Activated CD8-positive, alpha-beta memory T cell treated with anti-CD3 and anti-CD28 coated beads for 1 hour (primary cell): ENCODE measurements around the gene SRM.
A peak's percentile ranks its signal among the peaks of the same experiment; 100 is the strongest.
"Not testable (repeated sequence)": the region's sequence is repeated elsewhere in the genome, so short reads cannot be mapped to it uniquely, and the experiment has no call there.

ENCODE experiments used
- DNase-seq, 2 donors: peaks; one replicate each; pipeline ENCODE4 v3.0.0-alpha.2; 2020; ENCODE audit warnings: low read depth in 1 of 2; ENCODE audit errors: extremely low read depth in 1 of 2

The SRM gene

DNA sequence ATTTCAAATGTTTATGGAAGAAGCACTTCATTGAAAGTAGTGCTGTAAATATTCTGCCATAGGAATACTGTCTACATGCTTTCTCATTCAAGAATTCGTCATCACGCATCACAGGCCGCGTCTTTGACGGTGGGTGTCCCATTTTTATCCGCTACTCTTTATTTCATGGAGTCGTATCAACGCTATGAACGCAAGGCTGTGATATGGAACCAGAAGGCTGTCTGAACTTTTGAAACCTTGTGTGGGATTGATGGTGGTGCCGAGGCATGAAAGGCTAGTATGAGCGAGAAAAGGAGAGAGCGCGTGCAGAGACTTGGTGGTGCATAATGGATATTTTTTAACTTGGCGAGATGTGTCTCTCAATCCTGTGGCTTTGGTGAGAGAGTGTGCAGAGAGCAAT lies 36.6 kb downstream of the SRM start:
- DNase-seq, result no peak

DNA sequence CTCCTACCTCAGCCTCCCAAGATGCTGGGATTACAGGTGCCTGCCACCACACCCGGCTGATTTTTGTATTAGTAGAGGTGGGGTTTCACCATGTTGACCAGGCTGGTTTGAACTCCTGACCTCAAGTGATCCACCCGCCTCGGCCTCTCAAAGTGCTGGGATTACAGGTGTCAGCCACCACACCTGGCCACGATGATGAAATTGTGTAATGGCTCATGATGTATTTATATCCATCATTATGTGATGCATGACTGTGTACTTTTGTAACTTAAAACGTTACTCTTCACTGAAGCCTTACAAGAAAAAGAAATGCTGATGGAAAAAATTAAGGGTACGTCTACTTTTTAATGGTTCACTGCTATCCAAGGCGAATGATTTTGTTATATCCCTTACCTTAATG lies 39.8 kb downstream of the SRM start:
- no peak for DNase-seq

DNA sequence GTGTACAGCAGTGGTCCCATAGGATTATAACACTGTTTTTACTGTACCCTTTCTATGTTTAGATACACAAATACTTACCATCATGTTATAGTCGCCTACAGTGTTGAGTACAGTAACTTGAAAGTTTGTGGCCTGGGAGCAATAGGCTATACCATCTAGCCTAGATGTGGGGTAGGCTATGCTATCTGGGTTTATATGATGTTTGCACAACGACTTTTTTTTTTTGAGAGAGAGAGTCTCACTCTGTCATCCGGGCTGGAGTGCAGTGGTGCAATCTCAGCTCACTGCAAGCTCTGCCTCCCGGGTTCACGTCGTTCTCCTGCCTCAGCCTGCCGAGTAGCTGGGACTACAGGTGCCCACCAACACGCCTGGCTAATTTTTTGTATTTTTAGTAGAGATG lies 40.5 kb downstream of the SRM start:
- DNase-seq, result not testable (repeated sequence)

DNA sequence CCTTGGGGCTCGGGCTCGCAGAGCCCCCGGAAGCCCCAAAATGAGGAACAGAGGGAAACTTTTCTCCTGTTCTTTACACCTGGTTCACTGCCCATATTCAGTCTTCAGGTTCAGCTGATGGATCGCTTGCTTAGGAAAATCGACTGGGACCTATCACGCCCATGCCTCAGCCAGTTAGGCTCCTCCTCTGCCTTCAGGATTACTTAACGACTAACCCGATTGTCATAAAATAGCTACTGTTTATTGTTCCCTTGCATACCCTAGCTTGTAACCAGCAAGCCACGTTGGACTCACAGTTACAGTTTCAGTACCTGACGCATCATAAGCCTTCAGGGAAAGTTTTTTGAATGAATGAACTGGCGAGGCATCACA lies 46.7 kb downstream of the SRM start:
- DNase-seq, result no peak

DNA sequence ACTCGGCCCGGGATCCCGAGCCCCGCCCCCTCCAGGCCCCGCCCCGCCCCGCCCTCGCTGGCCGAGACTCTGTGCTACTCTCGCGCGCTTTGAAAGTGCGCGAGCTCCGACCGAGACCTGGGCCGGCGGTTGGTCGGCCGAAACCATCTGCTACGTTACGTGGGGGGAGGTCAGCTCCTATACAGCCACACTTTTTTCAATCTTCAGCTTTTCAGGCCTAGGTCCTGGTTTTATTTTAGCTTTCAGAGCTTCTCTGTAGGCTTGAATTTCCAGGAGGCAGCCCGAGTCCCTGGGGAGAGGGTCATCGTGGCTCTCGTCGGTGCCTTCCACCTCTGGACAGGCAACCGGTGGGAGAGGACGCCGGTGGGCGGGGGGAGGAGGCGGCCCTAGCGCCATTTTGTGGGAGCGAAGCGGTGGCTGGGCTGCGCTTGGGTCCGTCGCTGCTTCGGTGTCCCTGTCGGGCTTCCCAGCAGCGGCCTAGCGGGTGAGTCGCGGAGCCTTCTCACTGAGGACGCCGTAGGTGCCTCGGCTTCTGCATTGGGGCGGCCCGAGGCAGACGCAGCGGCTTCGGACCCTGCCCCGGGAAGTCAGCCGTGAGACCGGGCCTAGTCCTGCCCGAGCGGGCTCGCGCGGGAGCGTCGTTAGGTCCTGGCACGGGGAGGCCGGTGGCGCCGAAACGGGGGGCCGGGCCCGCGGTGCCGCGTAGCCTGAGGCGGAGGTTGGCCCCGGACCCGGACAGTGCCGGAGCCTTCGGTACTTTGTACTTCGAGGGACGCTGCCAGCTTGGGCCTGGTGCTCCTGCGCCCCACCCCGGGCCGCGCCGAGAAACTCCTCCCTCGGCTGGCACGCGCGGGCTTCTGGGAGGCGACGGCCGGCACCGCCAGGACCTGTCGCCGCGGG lies 47.3 kb downstream of the SRM start, which contains the start of gene TARDBP:
TARDBP (plus strand) TSS at position 395 of the 900 bp plus-strand sequence. CDS start 1,074 bp downstream, outside the sequence.
- peak; percentile 71 to 84 for DNase-seq
